GM23338 (cell line): ENCODE results near the gene LARGE1. TPM values are rescaled to one million over a fixed set of nuclear protein-coding genes. Genes with fewer than 3 reads are reported as not detected.

Source experiments
- ATAC-seq: fragments of 200-7000 bp; cut with Tn5 transposase; 3 replicates; pipeline ENCODE4 v1.9.1; 2020
- DNase-seq: peaks from one replicate; pipeline ENCODE4 v3.0.0-alpha.2; 2015; ENCODE audit warnings: low spot score
- H2AFZ ChIP-seq: fragments of 200-600 bp; sonication (generic); 2 replicates; pipeline ENCODE4 v1.8.0; 2016; ENCODE audit warnings: antibody characterized with exemption, mild to moderate bottlenecking, moderate library complexity
- H3F3A ChIP-seq: fragments of 200-600 bp; sonication (generic); replicated peaks from 2 replicates; pipeline ENCODE4 v1.8.0; 2017; ENCODE audit warnings: antibody characterized with exemption, mixed run types, low read depth
- H3K27ac ChIP-seq: fragments of 200-600 bp; sonication (generic); 2 replicates; pipeline ENCODE4 v1.6.1; 2016; ENCODE audit warnings: low read depth
- H3K27me3 ChIP-seq: fragments of 200-600 bp; sonication (generic); 2 replicates; pipeline ENCODE4 v1.8.0; 2016; ENCODE audit warnings: mild to moderate bottlenecking, mixed run types, moderate library complexity; ENCODE audit not compliant: insufficient read depth
- H3K36me3 ChIP-seq: fragments of 200-600 bp; sonication (generic); 2 replicates; pipeline ENCODE4 v1.8.0; 2016; ENCODE audit warnings: mild to moderate bottlenecking; ENCODE audit not compliant: insufficient read depth
- H3K4me1 ChIP-seq: fragments of 200-600 bp; sonication (generic); 2 replicates; pipeline ENCODE4 v1.8.0; 2016; ENCODE audit warnings: mild to moderate bottlenecking, moderate library complexity; ENCODE audit not compliant: insufficient read depth
- H3K4me2 ChIP-seq: fragments of 200-600 bp; sonication (generic); 2 replicates; pipeline ENCODE4 v1.7.1; 2017; ENCODE audit warnings: mixed run types
- H3K4me3 ChIP-seq: fragments of 200-600 bp; sonication (generic); 2 replicates; pipeline ENCODE4 v1.6.1; 2016; ENCODE audit warnings: mixed run types
- H3K79me2 ChIP-seq: fragments of 200-600 bp; sonication (generic); replicated peaks from 2 replicates; pipeline ENCODE4 v1.8.0; 2017; ENCODE audit warnings: mild to moderate bottlenecking; ENCODE audit not compliant: insufficient read depth
- H3K9me2 ChIP-seq: fragments of 200-600 bp; sonication (generic); 2 replicates; pipeline ENCODE4 v1.8.0; 2017; ENCODE audit not compliant: insufficient read depth
- H4K20me1 ChIP-seq: fragments of 200-600 bp; sonication (generic); replicated peaks from 2 replicates; pipeline ENCODE4 v1.8.0; 2017; ENCODE audit warnings: mild to moderate bottlenecking; ENCODE audit not compliant: insufficient read depth
- H3K27ac Mint-ChIP-seq: 2 replicates; pipeline ENCODE4 v1.8.0; 2020; ENCODE audit warnings: inconsistent platforms, mild to moderate bottlenecking, moderate library complexity, mixed read lengths
- H3K27me3 Mint-ChIP-seq: 3 replicates; pipeline ENCODE4 v1.8.0; 2022; ENCODE audit warnings: low read depth, mild to moderate bottlenecking, moderate library complexity, mixed read lengths, inconsistent platforms; ENCODE audit not compliant: insufficient read depth, poor library complexity
- H3K36me3 Mint-ChIP-seq: 3 replicates; pipeline ENCODE4 v1.8.0; 2021; ENCODE audit warnings: low read depth, mild to moderate bottlenecking, inconsistent platforms, moderate library complexity, mixed read lengths
- H3K4me1 Mint-ChIP-seq: 3 replicates; pipeline ENCODE4 v1.8.0; 2020; ENCODE audit warnings: mild to moderate bottlenecking, inconsistent platforms, mixed read lengths
- H3K4me3 Mint-ChIP-seq: 3 replicates; pipeline ENCODE4 v1.8.0; 2021; ENCODE audit warnings: moderate library complexity, mild to moderate bottlenecking, inconsistent platforms, mixed read lengths
- H3K9me3 Mint-ChIP-seq: 3 replicates; pipeline ENCODE4 v1.8.0; 2020; ENCODE audit warnings: moderate library complexity, mild to moderate bottlenecking, inconsistent platforms, mixed read lengths
- CREB1 ChIP-seq: fragments of 250-450 bp; sonication (Bioruptor Pico); IDR thresholded peaks from 2 replicates; pipeline ENCODE4 v1.5.0; 2020; ENCODE audit warnings: low read depth, mild to moderate bottlenecking, moderate library complexity
- EZH2phosphoT487 ChIP-seq: fragments of 200-600 bp; sonication (generic); IDR thresholded peaks from one replicate; pipeline ENCODE4 v1.8.1; 2018; ENCODE audit warnings: antibody characterized with exemption; ENCODE audit not compliant: unreplicated experiment
- JUNB ChIP-seq: IDR thresholded peaks from one replicate; pipeline ENCODE4 v1.6.1; 2016; ENCODE audit warnings: antibody characterized with exemption; ENCODE audit not compliant: unreplicated experiment
- NANOG ChIP-seq: IDR thresholded peaks from 2 replicates; pipeline ENCODE4 v1.6.1; 2016; ENCODE audit warnings: antibody characterized with exemption, borderline replicate concordance
- POLR2AphosphoS5 ChIP-seq: IDR thresholded peaks from 2 replicates; pipeline ENCODE4 v1.6.1; 2016; ENCODE audit warnings: antibody characterized with exemption, low read depth
- STAT1 ChIP-seq: IDR thresholded peaks from one replicate; pipeline ENCODE4 v1.6.1; 2016; ENCODE audit warnings: antibody characterized with exemption; ENCODE audit not compliant: unreplicated experiment
- ZNF114 ChIP-seq: fragments of 250-450 bp; sonication (Bioruptor Pico); IDR thresholded peaks from 2 replicates; pipeline ENCODE4 v1.5.0; 2020; ENCODE audit warnings: mild to moderate bottlenecking, moderate library complexity
- ZNF331 ChIP-seq: fragments of 250-450 bp; sonication (Bioruptor Pico); IDR thresholded peaks from 2 replicates; pipeline ENCODE4 v1.5.0; 2020; ENCODE audit warnings: low read depth, mild to moderate bottlenecking, moderate library complexity
- polyA plus RNA-seq: library from polyadenylated mRNA; unstranded; fragments of >200 nt; fragmentation: Nextera tagmentation; extraction: Ambion mirVana; gene quantifications from 2 replicates; pipeline ENCODE4 v1.2.1, GENCODE V29; 2016
- total RNA-seq: library from RNA; depleted of rRNA; stranded (reverse); fragments of >200 nt; shearing (Covaris generic); gene quantifications from 2 replicates; pipeline ENCODE4 v1.2.3, GENCODE V29; 2014
- TF ChIP-seq, protein P1 (sequence below): IDR thresholded peaks from one replicate; pipeline ENCODE4 v1.6.1; 2018; ENCODE audit warnings: antibody characterized with exemption; ENCODE audit not compliant: unreplicated experiment
- TF ChIP-seq, protein P2 (sequence below): IDR thresholded peaks from 2 replicates; pipeline ENCODE4 v1.6.1; 2016; ENCODE audit warnings: antibody characterized with exemption
- TF ChIP-seq, protein P3 (sequence below): fragments of 250-450 bp; sonication (Bioruptor Pico); IDR thresholded peaks from 2 replicates; pipeline ENCODE4 v1.5.0; 2020; ENCODE audit warnings: mild to moderate bottlenecking, moderate library complexity
- TF ChIP-seq, protein P4 (sequence below), 2 experiments: fragments of 200-600 bp in 1 of 2; sonication (generic) in 1 of 2; conservative IDR thresholded peaks; 2 replicates each; pipeline versions ENCODE4 v1.5.1 to v1.6.1; 2016 to 2017; ENCODE audit warnings: antibody characterized with exemption in 2 of 2, low read depth in 2 of 2, mild to moderate bottlenecking in 2 of 2, moderate library complexity in 1 of 2

LARGE1 gene
- total and polyA plus RNA-seq, 2 experiments from 2014 or later: 12.8 to 75.6 TPM

DNA sequence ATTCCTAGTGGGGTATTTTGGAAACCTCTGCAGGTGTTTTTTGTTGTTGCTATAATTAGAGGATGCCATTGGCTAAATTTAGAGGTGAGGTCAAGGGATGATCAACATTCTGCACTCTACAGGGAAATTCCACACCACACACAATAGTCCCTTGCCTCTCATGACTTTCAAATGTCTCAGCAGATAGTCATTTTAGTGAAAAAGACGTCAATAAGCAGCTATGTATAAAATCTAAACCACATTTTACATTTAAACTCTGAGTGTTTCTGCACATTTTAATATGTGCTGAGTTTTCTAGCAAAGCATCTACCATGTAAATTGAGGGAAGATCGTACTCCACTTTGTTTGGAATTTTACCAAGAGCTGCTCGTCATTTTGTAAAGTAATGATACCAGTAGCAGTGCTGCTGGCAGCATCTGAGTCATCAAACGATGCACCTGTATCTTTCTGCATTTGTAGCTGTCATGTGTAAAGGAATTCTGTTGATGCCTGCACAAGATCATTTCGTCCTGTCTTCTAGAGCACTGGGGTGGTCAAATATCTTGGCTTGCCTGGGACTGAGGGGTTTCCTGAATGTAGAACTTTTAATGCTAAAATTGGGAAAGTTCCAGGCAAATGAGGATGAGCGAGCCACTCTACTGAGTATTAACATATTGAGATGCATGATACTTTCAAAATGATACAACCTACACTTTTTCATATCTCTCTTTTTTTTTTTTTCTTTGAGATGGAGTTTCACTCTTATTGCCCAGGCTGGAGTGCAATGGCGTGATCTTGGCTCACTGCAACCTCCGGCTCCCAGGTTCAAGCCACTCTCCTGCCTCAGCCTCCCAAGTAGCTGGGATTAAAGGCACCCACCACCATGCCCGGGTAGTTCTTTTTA lies 447.6 kb downstream of the LARGE1 start:
- H3K4me2 ChIP-seq: no peak overlapping the region
- no peak overlapping the region for H2AFZ ChIP-seq
- ATAC-seq (no peak), DNase-seq (no peak)
- peaks cover 33% of the 10 kb centered on the region for H3K4me1 Mint-ChIP-seq
- peaks cover 4% of the 10 kb centered on the region for H3K27me3 Mint-ChIP-seq
- no peaks in the 10 kb centered on the region for H3K27me3 ChIP-seq
- no peaks in the 10 kb centered on the region for H3K9me3 Mint-ChIP-seq
- no peak overlapping the region for H3K4me3 ChIP-seq
- no peak overlapping the region for H3K4me3 Mint-ChIP-seq
- H3K79me2 ChIP-seq: peaks cover 15% of the 10 kb centered on the region; the same call in 1 of the 2 replicates
- H3K27ac Mint-ChIP-seq: no peak overlapping the region
- H3K9me2 ChIP-seq: no peaks in the 10 kb centered on the region
- no peaks in the 10 kb centered on the region for H3K36me3 Mint-ChIP-seq
- H4K20me1 ChIP-seq: peaks cover 21% of the 10 kb centered on the region; the same call in 1 of the 2 replicates
- no peak overlapping the region for H3K27ac ChIP-seq
- no peaks in the 10 kb centered on the region for H3K36me3 ChIP-seq
- peaks cover 26% of the 10 kb centered on the region for H3K4me1 ChIP-seq
- TF ChIP-seq, protein P1, sequence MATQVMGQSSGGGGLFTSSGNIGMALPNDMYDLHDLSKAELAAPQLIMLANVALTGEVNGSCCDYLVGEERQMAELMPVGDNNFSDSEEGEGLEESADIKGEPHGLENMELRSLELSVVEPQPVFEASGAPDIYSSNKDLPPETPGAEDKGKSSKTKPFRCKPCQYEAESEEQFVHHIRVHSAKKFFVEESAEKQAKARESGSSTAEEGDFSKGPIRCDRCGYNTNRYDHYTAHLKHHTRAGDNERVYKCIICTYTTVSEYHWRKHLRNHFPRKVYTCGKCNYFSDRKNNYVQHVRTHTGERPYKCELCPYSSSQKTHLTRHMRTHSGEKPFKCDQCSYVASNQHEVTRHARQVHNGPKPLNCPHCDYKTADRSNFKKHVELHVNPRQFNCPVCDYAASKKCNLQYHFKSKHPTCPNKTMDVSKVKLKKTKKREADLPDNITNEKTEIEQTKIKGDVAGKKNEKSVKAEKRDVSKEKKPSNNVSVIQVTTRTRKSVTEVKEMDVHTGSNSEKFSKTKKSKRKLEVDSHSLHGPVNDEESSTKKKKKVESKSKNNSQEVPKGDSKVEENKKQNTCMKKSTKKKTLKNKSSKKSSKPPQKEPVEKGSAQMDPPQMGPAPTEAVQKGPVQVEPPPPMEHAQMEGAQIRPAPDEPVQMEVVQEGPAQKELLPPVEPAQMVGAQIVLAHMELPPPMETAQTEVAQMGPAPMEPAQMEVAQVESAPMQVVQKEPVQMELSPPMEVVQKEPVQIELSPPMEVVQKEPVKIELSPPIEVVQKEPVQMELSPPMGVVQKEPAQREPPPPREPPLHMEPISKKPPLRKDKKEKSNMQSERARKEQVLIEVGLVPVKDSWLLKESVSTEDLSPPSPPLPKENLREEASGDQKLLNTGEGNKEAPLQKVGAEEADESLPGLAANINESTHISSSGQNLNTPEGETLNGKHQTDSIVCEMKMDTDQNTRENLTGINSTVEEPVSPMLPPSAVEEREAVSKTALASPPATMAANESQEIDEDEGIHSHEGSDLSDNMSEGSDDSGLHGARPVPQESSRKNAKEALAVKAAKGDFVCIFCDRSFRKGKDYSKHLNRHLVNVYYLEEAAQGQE: no peak
- TF ChIP-seq, protein P2, sequence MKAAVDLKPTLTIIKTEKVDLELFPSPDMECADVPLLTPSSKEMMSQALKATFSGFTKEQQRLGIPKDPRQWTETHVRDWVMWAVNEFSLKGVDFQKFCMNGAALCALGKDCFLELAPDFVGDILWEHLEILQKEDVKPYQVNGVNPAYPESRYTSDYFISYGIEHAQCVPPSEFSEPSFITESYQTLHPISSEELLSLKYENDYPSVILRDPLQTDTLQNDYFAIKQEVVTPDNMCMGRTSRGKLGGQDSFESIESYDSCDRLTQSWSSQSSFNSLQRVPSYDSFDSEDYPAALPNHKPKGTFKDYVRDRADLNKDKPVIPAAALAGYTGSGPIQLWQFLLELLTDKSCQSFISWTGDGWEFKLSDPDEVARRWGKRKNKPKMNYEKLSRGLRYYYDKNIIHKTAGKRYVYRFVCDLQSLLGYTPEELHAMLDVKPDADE: no peak
- TF ChIP-seq ZNF114 (no peak), STAT1 (no peak), JUNB (no peak), EZH2phosphoT487 (no peak), ZNF331 (no peak), NANOG (no peak), CREB1 (CRISPR knock-in tag) (no peak), POLR2AphosphoS5 (no peak)
- TF ChIP-seq, protein P3, sequence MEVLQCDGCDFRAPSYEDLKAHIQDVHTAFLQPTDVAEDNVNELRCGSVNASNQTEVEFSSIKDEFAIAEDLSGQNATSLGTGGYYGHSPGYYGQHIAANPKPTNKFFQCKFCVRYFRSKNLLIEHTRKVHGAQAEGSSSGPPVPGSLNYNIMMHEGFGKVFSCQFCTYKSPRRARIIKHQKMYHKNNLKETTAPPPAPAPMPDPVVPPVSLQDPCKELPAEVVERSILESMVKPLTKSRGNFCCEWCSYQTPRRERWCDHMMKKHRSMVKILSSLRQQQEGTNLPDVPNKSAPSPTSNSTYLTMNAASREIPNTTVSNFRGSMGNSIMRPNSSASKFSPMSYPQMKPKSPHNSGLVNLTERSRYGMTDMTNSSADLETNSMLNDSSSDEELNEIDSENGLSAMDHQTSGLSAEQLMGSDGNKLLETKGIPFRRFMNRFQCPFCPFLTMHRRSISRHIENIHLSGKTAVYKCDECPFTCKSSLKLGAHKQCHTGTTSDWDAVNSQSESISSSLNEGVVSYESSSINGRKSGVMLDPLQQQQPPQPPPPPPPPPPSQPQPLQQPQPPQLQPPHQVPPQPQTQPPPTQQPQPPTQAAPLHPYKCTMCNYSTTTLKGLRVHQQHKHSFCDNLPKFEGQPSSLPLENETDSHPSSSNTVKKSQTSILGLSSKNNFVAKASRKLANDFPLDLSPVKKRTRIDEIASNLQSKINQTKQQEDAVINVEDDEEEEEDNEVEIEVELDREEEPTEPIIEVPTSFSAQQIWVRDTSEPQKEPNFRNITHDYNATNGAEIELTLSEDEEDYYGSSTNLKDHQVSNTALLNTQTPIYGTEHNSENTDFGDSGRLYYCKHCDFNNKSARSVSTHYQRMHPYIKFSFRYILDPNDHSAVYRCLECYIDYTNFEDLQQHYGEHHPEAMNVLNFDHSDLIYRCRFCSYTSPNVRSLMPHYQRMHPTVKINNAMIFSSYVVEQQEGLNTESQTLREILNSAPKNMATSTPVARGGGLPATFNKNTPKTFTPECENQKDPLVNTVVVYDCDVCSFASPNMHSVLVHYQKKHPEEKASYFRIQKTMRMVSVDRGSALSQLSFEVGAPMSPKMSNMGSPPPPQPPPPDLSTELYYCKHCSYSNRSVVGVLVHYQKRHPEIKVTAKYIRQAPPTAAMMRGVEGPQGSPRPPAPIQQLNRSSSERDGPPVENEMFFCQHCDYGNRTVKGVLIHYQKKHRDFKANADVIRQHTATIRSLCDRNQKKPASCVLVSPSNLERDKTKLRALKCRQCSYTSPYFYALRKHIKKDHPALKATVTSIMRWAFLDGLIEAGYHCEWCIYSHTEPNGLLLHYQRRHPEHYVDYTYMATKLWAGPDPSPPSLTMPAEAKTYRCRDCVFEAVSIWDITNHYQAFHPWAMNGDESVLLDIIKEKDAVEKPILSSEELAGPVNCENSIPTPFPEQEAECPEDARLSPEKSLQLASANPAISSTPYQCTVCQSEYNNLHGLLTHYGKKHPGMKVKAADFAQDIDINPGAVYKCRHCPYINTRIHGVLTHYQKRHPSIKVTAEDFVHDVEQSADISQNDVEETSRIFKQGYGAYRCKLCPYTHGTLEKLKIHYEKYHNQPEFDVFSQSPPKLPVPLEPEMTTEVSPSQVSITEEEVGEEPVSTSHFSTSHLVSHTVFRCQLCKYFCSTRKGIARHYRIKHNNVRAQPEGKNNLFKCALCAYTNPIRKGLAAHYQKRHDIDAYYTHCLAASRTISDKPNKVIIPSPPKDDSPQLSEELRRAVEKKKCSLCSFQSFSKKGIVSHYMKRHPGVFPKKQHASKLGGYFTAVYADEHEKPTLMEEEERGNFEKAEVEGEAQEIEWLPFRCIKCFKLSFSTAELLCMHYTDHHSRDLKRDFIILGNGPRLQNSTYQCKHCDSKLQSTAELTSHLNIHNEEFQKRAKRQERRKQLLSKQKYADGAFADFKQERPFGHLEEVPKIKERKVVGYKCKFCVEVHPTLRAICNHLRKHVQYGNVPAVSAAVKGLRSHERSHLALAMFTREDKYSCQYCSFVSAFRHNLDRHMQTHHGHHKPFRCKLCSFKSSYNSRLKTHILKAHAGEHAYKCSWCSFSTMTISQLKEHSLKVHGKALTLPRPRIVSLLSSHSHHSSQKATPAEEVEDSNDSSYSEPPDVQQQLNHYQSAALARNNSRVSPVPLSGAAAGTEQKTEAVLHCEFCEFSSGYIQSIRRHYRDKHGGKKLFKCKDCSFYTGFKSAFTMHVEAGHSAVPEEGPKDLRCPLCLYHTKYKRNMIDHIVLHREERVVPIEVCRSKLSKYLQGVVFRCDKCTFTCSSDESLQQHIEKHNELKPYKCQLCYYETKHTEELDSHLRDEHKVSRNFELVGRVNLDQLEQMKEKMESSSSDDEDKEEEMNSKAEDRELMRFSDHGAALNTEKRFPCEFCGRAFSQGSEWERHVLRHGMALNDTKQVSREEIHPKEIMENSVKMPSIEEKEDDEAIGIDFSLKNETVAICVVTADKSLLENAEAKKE (CRISPR knock-in tag): no peak
- TF ChIP-seq, protein P4, sequence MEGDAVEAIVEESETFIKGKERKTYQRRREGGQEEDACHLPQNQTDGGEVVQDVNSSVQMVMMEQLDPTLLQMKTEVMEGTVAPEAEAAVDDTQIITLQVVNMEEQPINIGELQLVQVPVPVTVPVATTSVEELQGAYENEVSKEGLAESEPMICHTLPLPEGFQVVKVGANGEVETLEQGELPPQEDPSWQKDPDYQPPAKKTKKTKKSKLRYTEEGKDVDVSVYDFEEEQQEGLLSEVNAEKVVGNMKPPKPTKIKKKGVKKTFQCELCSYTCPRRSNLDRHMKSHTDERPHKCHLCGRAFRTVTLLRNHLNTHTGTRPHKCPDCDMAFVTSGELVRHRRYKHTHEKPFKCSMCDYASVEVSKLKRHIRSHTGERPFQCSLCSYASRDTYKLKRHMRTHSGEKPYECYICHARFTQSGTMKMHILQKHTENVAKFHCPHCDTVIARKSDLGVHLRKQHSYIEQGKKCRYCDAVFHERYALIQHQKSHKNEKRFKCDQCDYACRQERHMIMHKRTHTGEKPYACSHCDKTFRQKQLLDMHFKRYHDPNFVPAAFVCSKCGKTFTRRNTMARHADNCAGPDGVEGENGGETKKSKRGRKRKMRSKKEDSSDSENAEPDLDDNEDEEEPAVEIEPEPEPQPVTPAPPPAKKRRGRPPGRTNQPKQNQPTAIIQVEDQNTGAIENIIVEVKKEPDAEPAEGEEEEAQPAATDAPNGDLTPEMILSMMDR (conservative IDR thresholded peaks at IDR 0.05; ENCODE audit: low read depth in 2 of 2): no peak
- no peaks in the 10 kb centered on the region for H3F3A ChIP-seq
